DMS53 treated with DMSO at 0.1 percent for 48 hours (cell line): ENCODE results near the gene PTPRN2.

Source experiments
- DNase-seq: peaks from one replicate; lab custom pipeline; 2025; ENCODE audit not compliant: unreplicated experiment; lab: John Stamatoyannopoulos, UW

Gene PTPRN2

GRCh38 chr7:158447506-158448171 is 140.0 kb downstream of the PTPRN2 start:
- DNase-seq = no peak

GRCh38 chr7:158447151-158447505 is 140.5 kb downstream of the PTPRN2 start:
- no peak for DNase-seq

DNA sequence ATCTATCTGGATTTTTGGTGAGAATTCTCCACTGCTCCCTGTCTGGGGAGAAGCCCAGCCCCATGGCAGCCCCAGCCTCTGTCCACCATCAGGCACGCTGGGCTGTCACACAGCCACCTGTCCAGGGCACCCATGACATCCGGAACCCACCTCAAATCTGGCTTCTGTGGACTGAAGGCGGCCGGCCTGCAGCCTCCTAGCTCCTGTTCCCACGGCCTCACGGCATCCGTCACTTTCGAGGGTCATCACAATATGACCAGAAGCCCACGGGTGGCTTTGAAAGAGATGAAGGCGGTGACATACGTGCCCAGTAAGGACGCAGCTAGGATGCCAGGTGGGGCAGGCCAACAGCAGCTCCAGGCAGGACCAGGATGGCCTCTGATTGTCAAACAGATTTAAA is 140.9 kb downstream of the PTPRN2 start:
- DNase-seq = no peak

DNA sequence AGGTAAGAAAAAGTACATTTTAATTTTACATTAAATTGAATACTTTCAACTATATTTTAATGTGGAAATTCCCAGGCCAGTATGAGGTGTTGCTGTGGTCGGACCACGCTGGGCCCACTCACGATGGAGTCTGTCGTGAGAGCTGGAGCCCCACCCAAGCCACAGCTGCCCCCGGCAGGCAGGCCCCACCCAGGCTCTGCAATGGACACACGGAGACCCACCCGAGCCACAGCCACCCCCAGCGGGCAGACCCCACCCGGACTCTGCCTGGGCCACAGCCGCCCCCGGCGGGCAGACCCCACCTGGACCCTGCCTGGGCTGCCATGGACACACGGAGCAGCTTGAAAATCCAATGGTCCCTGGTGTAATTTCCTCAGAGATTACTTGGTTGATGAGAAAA is 141.3 kb downstream of the PTPRN2 start:
- DNase-seq = no peak

DNA sequence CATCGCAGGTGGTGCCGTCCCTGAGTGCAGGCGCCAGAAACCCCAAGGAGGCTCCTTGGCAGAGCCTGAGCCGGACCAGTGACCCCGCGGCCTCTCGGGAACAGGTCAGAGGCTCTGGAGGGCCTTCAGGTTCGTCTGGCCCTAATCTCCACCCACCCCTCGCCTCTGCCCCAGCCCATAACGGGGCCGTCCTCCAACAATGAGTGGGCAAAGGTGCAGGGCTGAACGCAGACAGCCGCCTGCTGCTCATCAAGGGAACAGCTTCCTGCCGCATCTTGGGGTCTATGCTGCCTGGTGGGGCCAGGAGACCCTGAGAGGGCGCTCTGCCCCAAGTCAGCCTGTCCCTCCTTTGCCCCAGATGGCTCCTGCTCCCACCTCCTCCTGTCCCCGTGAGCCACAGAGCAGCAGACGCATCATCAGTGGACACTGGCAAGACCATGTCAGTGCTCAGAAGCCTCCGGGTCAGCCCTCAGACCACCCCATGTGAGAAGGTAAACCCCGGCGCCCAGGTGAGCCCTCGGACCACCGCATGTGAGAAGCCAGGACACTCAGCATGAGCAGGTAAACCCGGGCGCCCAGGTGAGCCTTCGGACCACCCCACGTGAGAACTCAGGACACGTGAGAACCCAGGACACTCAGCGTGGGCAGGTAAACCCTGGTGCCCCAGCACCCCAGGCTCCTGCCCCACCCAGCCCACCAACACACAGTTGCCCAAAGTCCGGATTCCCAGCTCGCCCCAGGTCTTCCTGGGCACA is 142.0 kb downstream of the PTPRN2 start:
- DNase-seq = no peak

- no peak for DNase-seq
Measured at GRCh38 chr7:158444501-158445420, 142.9 kb downstream of the PTPRN2 start.

DNA sequence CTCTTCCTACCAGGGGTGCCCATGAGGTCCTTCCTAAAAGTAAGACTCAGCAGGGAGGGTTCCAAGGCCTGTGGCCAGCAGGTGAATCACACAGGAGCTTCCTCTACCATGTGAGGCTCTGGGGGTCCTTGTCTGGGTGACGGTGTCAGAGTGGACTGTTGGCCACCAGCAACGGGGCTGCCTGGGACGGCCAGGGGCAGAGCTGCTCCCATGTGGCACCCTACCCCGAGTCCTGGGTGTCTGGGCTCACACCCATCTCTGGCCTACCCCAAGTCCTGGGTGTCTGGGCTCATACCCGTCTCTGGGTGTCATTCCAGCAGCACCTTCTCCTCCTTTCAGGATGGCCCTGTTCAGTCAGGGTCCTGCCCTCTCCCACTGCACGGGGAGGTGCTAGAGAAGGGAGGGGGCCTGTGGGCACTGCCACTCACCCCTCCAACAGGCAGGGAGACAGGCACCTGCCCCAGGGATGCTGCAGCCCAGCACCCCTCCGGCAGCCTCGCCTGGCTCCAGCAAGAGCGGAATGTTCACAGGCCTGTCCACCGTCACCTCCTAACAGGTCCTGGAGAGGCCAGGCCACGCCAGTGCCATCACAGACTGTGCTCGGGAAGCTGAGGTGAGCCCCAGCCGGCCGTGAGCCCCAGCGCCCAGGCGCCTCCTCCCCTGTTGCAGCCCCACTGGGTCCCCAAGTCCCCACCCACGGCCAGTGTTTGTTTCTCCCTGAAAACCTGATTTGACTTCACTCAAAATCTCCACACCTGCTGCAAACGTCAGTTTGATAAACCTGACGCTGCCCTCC is 143.7 kb downstream of the PTPRN2 start:
- DNase-seq = no peak

DNA sequence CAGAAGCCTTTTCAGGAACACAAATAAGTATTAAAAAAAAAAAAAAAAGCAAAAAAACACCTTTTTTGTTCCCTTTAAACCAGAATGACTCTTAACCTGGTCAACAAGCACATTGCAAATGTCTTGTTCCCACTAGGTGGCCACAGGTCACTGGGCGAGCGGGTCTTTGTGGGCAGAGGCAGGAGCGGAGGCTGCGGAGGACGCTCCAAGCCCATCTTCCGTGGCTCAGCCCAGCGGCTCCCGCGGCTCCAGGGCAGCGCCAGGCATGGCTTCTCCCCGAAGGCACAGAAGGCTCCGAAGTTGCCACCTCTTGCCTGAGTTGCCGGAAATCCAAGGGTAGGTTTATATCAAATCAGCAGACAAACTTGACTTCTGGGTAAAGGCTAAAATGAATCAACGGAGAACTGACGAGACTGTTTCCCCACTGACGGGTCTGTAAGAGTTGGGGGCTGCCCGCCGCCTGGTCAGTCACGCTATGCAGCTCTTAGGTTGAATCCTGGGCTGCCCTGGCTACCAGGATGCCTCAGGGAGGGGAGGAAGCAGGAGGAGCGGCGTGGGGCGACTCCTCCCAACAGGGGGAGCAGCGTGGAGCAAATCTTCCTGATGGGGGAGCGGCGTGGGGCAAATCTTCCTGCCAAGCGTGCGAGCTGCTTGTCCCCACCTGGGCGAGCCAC is 144.5 kb downstream of the PTPRN2 start:
- no peak for DNase-seq

DNA sequence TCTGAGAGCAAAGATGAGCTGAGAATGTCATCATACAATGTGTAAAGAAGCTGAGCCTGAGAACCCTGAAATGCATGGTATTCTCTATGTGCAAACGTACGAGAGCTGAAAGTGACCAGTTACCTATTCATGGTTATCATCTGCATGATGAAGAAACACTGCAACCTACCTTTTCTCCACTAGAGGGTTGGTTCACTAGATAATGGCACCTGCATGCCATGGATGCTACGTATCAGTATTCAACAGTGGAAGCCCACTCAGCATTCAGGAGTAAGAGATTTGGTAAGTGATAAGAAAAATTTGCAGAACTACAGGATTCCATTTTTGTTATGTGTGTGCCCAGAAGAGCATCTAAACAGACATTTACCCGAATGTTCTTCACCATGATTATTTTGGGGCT is 145.4 kb downstream of the PTPRN2 start:
- DNase-seq = peak; percentile 11

DNA sequence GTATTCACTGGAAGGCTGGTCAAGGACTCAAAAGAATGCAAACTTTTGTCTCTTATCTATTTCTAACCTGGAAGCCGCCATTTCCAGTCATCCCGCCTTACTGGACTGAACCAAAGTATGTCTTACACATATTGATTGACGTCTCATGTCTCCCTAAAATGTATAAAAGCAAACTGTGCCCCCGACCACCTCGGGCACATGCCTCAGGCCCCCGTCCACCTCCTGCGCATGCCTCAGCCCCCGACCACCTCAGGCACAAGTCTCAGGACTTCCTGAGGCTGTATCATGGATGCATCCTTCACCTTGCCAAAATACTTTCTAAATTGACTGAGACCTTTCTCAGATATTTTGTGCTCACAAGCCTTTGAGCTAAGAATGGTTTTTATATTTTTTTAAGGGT is 148.6 kb downstream of the PTPRN2 start:
- DNase-seq = no peak

- peak; percentile 98 for DNase-seq
Measured at GRCh38 chr7:158432369-158433341, 155.0 kb downstream of the PTPRN2 start.

GRCh38 chr7:158431941-158432347 is 155.7 kb downstream of the PTPRN2 start:
- peak; percentile 72 for DNase-seq

- no peak for DNase-seq
Measured at GRCh38 chr7:158431055-158431940, 156.3 kb downstream of the PTPRN2 start.

GRCh38 chr7:158430308-158431034 is 157.2 kb downstream of the PTPRN2 start:
- DNase-seq = no peak

GRCh38 chr7:158428837-158429753 is 158.5 kb downstream of the PTPRN2 start:
- no peak for DNase-seq

GRCh38 chr7:158428131-158428836 is 159.3 kb downstream of the PTPRN2 start:
- no peak for DNase-seq
